GM13977 (cell line): ENCODE data around the gene TPD52L1.

ENCODE experiments used
- DNase-seq: peaks from one replicate; pipeline ENCODE4 v3.0.0; 2012; ENCODE audit warnings: low spot score
- in situ Hi-C: fragments of 300-500 bp; cut with MboI; formaldehyde crosslinking; loops from one replicate; pipeline ENCODE4 v1.12.0; 2022; ENCODE audit warnings: low sequenced_read_pairs, low pct_unique_long_range_greater_than_20kb, mixed read lengths, inconsistent platforms; ENCODE audit not compliant: unreplicated experiment
- TF ChIP-seq, protein P1 (sequence below): IDR thresholded peaks from 2 replicates; pipeline ENCODE4 v1.5.1; 2012; ENCODE audit warnings: mild to moderate bottlenecking, control low read depth; ENCODE audit not compliant: insufficient read depth; ENCODE audit errors: extremely low read depth, missing control alignments

The TPD52L1 gene

DNA sequence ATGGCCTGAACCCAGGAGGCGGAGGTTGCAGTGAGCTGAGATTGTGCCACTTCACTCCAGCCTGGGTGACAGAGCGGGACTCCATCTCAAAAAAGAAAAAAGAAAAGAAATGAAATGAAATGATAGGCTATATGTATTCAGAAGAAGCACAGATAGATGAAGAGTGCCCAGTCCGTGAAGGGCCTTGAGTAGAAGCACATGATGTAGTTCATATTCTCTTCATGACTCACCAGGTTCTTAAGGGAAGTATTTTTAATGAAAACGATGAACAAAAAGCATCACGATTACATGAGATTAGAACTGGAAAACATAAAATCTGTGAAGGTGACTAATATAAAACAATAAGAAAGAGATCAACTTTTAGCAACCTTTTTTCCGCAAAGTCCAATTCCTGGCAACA is 29.8 kb downstream of the TPD52L1 start:
- in situ Hi-C loops: no loop called here
- DNase-seq: no peak
- TF ChIP-seq, protein P1, sequence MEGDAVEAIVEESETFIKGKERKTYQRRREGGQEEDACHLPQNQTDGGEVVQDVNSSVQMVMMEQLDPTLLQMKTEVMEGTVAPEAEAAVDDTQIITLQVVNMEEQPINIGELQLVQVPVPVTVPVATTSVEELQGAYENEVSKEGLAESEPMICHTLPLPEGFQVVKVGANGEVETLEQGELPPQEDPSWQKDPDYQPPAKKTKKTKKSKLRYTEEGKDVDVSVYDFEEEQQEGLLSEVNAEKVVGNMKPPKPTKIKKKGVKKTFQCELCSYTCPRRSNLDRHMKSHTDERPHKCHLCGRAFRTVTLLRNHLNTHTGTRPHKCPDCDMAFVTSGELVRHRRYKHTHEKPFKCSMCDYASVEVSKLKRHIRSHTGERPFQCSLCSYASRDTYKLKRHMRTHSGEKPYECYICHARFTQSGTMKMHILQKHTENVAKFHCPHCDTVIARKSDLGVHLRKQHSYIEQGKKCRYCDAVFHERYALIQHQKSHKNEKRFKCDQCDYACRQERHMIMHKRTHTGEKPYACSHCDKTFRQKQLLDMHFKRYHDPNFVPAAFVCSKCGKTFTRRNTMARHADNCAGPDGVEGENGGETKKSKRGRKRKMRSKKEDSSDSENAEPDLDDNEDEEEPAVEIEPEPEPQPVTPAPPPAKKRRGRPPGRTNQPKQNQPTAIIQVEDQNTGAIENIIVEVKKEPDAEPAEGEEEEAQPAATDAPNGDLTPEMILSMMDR: no peak

DNA sequence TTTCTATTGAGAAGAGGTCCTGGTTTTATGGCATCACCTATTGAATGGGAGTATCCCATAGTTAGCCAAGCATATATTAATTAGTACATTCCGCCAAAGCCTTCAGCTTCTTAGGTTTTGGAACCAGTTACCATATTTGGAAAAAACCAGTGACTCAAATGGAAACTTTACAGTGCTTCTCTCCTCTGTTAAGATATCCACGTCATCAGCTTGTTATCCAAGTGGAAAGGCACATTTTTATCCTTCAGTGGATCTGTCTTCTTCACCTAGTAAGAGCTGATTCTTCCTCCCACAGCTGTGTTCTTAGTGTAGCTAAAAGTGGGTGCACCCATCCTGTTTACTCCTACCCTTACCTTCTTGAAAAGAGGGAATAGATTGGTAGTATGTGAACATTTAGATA is 34.5 kb downstream of the TPD52L1 start:
- in situ Hi-C loops: no loop called here
- TF ChIP-seq, protein P1: no peak
- no peak for DNase-seq

- no peak for DNase-seq
- in situ Hi-C loops: no loop called here
- TF ChIP-seq, protein P1: no peak
These were observed 35.1 kb downstream of the TPD52L1 start for GRCh38 chr6:125188594-125189203.

DNA sequence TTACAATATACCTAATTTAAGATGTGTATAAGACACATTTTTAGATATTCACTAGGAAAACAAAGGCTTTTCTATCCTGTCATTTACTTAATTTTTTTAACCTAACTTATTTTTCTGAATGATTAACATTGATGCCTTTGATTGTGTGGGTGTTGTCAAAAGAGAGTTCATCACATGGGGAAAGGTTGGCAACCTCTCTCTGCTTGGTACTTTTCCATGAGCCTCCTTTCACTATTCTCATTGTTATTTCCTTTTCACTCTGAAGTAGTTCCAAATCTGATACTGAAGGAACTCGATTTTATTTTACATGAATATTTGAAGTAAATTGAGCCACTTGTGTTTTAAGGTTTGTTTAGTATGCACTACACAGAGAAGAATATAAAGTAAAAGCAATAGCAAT is 35.9 kb downstream of the TPD52L1 start:
- TF ChIP-seq, protein P1: no peak
- in situ Hi-C loops: no loop called here
- DNase-seq: no peak

DNA sequence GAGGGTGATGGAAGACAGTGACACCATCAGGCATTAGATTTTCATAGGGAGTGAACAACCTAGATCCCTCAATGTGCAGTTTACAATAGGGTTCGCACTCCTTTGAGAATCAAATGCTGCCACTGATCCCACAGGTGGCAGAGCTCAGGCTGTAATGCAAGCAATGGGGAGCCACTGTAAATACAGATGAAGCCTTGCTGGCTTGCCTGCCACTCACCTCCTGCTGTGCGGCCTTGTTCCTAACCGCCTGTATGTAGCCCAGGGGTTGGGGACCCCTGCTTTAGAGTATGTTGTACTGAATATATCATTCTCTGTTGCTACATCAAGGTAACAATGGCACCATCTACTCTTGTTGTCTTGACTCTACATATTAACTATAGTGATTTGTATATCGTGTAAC is 37.1 kb downstream of the TPD52L1 start:
- in situ Hi-C loops: no loop called here
- DNase-seq: no peak
- TF ChIP-seq, protein P1: no peak

GRCh38 chr6:125191916-125192609 is 38.5 kb downstream of the TPD52L1 start:
- peak; percentile 51 for DNase-seq
- in situ Hi-C loops: no loop called here
- TF ChIP-seq, protein P1: peak; percentile 74
